DND-41 (cell line): Measurements from ENCODE around the gene FGF1.

Experiments
- ATAC-seq: fragments of 200-7000 bp; cut with Tn5 transposase; 3 replicates; pipeline ENCODE4 v1.9.1; 2021; ENCODE audit warnings: low read depth; ENCODE audit not compliant: insufficient read depth
- DNase-seq: peaks from one replicate; pipeline ENCODE4 v3.0.0-alpha.2; 2020
- H2AFZ ChIP-seq: 2 replicates; pipeline ENCODE4 v1.6.0; 2012; ENCODE audit warnings: low read depth, low read length
- H3K27ac ChIP-seq: 2 replicates; pipeline ENCODE4 v1.5.1; 2012; ENCODE audit warnings: low read length, inconsistent platforms
- H3K27me3 ChIP-seq: fragments of 200-600 bp; sonication (generic); 2 replicates; pipeline ENCODE4 v1.6.0; 2012; ENCODE audit warnings: low read length, mild to moderate bottlenecking, inconsistent platforms; ENCODE audit not compliant: insufficient read depth, poor library complexity
- H3K36me3 ChIP-seq: 2 replicates; pipeline ENCODE4 v1.5.1; 2012; ENCODE audit warnings: low read length, inconsistent platforms; ENCODE audit not compliant: insufficient read depth
- H3K4me1 ChIP-seq: 2 replicates; pipeline ENCODE4 v1.5.1; 2012; ENCODE audit warnings: mild to moderate bottlenecking, low read length; ENCODE audit not compliant: insufficient read depth
- H3K4me2 ChIP-seq: 2 replicates; pipeline ENCODE4 v1.6.0; 2012; ENCODE audit warnings: mild to moderate bottlenecking, moderate library complexity, low read length, inconsistent platforms; ENCODE audit not compliant: insufficient read depth
- H3K4me3 ChIP-seq, 2 experiments: fragments of 200-600 bp in 1 of 2; shearing (Covaris generic) in 1 of 2; 2 replicates each; pipeline ENCODE4 v1.5.1; 2012 to 2016; ENCODE audit warnings: inconsistent platforms in 2 of 2, low read length in 2 of 2, mild to moderate bottlenecking in 2 of 2, low read depth in 1 of 2, moderate library complexity in 1 of 2
- H3K79me2 ChIP-seq: 2 replicates; pipeline ENCODE4 v1.6.0; 2012; ENCODE audit warnings: low read length, inconsistent platforms; ENCODE audit not compliant: insufficient read depth
- H3K9ac ChIP-seq: 2 replicates; pipeline ENCODE4 v1.6.0; 2012; ENCODE audit warnings: low read depth, mild to moderate bottlenecking, inconsistent platforms, low read length, moderate library complexity
- H3K9me3 ChIP-seq: 2 replicates; pipeline ENCODE4 v1.5.1; 2012; ENCODE audit warnings: low read length, moderate library complexity, mild to moderate bottlenecking, inconsistent platforms; ENCODE audit not compliant: insufficient read depth, severe bottlenecking
- H4K20me1 ChIP-seq: 2 replicates; pipeline ENCODE4 v1.6.0; 2012; ENCODE audit warnings: low read length; ENCODE audit not compliant: insufficient read depth
- EZH2 ChIP-seq: IDR thresholded peaks from 3 replicates; pipeline ENCODE4 v1.6.1; 2012; ENCODE audit warnings: borderline replicate concordance, low read depth, mild to moderate bottlenecking, moderate library complexity, low read length, inconsistent platforms; ENCODE audit not compliant: severe bottlenecking
- TF ChIP-seq, protein P1 (sequence below): IDR thresholded peaks from 2 replicates; pipeline ENCODE4 v1.5.1; 2012; ENCODE audit warnings: borderline replicate concordance, low read length, moderate library complexity, mild to moderate bottlenecking; ENCODE audit not compliant: poor library complexity, severe bottlenecking; ENCODE audit errors: extremely low read depth

The FGF1 gene

DNA sequence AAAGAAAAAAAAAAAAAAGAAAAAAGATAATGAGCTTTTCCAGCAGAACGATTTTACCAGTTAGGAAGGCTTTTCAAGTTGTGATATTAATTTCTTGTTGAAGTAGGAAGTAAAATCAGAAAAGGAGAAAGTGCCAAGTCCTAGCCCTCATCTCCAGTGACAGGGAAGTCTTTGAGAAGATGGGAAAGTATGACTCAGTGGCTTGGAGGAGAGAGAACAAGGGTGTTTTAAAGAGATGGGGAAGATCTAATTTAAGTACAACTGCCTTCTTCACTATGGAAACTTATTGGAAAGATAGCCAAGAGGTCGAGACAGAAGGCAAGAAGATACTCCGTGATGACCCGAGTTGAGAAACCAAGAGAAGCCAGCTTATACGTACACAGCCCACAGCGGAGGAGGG is 22.6 kb downstream of the FGF1 start:
- TF ChIP-seq EZH2 = no peak
- TF ChIP-seq, protein P1, sequence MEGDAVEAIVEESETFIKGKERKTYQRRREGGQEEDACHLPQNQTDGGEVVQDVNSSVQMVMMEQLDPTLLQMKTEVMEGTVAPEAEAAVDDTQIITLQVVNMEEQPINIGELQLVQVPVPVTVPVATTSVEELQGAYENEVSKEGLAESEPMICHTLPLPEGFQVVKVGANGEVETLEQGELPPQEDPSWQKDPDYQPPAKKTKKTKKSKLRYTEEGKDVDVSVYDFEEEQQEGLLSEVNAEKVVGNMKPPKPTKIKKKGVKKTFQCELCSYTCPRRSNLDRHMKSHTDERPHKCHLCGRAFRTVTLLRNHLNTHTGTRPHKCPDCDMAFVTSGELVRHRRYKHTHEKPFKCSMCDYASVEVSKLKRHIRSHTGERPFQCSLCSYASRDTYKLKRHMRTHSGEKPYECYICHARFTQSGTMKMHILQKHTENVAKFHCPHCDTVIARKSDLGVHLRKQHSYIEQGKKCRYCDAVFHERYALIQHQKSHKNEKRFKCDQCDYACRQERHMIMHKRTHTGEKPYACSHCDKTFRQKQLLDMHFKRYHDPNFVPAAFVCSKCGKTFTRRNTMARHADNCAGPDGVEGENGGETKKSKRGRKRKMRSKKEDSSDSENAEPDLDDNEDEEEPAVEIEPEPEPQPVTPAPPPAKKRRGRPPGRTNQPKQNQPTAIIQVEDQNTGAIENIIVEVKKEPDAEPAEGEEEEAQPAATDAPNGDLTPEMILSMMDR = no peak
- H3K27ac ChIP-seq = no peak overlapping the region
- ATAC-seq (no peak), DNase-seq (no peak)
- H3K27me3 ChIP-seq = no peaks in the 10 kb centered on the region
- H3K36me3 ChIP-seq = no peaks in the 10 kb centered on the region
- no peaks in the 10 kb centered on the region for H4K20me1 ChIP-seq
- no peaks in the 10 kb centered on the region for H3K79me2 ChIP-seq
- H3K4me3 ChIP-seq = no peak overlapping the region
- H2AFZ ChIP-seq = no peak overlapping the region
- no peaks in the 10 kb centered on the region for H3K9me3 ChIP-seq
- H3K9ac ChIP-seq = no peak overlapping the region
- no peaks in the 10 kb centered on the region for H3K4me1 ChIP-seq
- H3K4me2 ChIP-seq = no peak overlapping the region

DNA sequence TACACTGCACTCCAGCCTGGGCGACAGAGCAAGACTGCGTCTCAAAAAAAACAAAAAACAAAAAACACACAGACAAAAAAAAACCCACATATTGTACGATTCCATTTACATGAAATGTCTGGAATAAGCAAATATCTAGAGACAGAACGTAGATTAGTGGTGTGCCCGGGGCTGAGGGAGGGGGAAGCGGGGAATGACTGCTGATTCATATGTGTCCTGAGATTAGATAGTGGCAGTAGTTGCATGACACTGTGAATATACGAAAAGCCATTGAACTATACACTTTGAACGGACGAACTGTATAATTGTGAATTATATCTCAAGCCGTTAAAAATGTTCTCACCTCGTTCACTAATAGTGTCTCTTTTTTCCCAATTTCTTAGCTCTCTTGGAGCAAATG is 23.9 kb downstream of the FGF1 start:
- no peak overlapping the region for H3K27ac ChIP-seq
- H3K9ac ChIP-seq = no peak overlapping the region
- H3K27me3 ChIP-seq = no peaks in the 10 kb centered on the region
- H3K79me2 ChIP-seq = no peaks in the 10 kb centered on the region
- H3K9me3 ChIP-seq = no peaks in the 10 kb centered on the region
- H4K20me1 ChIP-seq = no peaks in the 10 kb centered on the region
- H3K4me3 ChIP-seq = no peak overlapping the region
- H3K4me2 ChIP-seq = no peak overlapping the region
- no peaks in the 10 kb centered on the region for H3K36me3 ChIP-seq
- DNase-seq = no peak
- no peak for ATAC-seq
- TF ChIP-seq, protein P1 = no peak
- no peak for TF ChIP-seq EZH2
- no peaks in the 10 kb centered on the region for H3K4me1 ChIP-seq
- H2AFZ ChIP-seq = no peak overlapping the region

DNA sequence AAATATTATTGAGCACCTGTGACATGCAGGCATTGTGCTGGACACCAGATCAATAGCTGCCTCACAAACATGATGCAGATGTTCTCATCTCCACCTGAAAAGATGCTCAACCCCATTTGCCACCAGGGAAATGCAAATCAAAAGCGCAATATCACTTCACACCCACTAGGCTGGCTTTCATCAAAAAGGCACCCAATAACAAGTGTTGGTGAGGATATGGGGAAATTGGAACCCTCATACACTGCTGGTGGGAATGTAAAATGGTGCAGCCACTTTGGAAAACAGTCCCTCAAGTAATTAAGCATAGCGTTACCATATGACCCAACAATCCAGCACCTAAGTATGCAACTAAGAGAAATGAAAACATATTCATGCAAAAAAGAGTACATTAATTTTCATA is 24.7 kb downstream of the FGF1 start:
- H2AFZ ChIP-seq = no peak overlapping the region
- no peak overlapping the region for H3K9ac ChIP-seq
- no peaks in the 10 kb centered on the region for H3K27me3 ChIP-seq
- no peaks in the 10 kb centered on the region for H4K20me1 ChIP-seq
- TF ChIP-seq, protein P1 = no peak
- TF ChIP-seq EZH2 = no peak
- no peaks in the 10 kb centered on the region for H3K36me3 ChIP-seq
- no peak overlapping the region for H3K27ac ChIP-seq
- H3K4me2 ChIP-seq = no peak overlapping the region
- ATAC-seq = no peak
- DNase-seq = no peak
- H3K4me3 ChIP-seq = no peak overlapping the region
- no peaks in the 10 kb centered on the region for H3K9me3 ChIP-seq
- H3K79me2 ChIP-seq = no peaks in the 10 kb centered on the region
- no peaks in the 10 kb centered on the region for H3K4me1 ChIP-seq

DNA sequence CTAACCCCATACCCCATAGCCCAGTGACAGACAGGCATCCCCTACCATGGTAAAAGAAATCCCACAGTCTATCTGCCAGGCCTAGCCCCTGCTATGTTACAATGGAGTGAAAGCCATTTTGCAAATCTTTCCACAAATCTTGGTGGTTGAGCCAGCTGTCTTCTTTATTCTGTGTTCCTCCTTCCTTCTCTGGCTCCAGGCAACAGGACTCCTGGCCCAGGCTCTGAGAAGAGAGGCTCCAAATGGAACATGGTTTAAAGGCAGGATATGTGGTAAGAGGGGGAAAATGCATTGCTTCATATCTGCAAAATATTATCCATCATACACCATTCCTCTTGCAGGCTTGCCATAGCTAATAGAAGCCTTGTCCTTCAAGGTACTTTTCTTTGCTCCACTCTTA is 25.2 kb downstream of the FGF1 start:
- ATAC-seq (no peak), DNase-seq (no peak)
- TF ChIP-seq, protein P1 = no peak
- H3K4me2 ChIP-seq = no peak overlapping the region
- H4K20me1 ChIP-seq = no peaks in the 10 kb centered on the region
- H3K36me3 ChIP-seq = no peaks in the 10 kb centered on the region
- H3K4me3 ChIP-seq = no peak overlapping the region
- H2AFZ ChIP-seq = no peak overlapping the region
- H3K27me3 ChIP-seq = no peaks in the 10 kb centered on the region
- no peaks in the 10 kb centered on the region for H3K9me3 ChIP-seq
- no peaks in the 10 kb centered on the region for H3K4me1 ChIP-seq
- H3K27ac ChIP-seq = no peak overlapping the region
- H3K9ac ChIP-seq = no peak overlapping the region
- H3K79me2 ChIP-seq = no peaks in the 10 kb centered on the region
